Endodermal cell (in vitro differentiated cells): ENCODE measurements around the gene PPP2R2B. TPM values are rescaled to one million over a fixed set of nuclear protein-coding genes. Genes with fewer than 3 reads are reported as not detected.

Source experiments
- DNase-seq: peaks from one replicate; pipeline ENCODE4 v3.0.0-alpha.2; 2017
- H3K27ac ChIP-seq: 2 replicates; pipeline ENCODE4 v1.5.1; 2013; ENCODE audit warnings: mild to moderate bottlenecking, low read depth, low read length, moderate library complexity
- H3K27me3 ChIP-seq: 2 replicates; pipeline ENCODE4 v1.6.1; 2013; ENCODE audit warnings: mild to moderate bottlenecking, low read length, moderate library complexity; ENCODE audit not compliant: insufficient read depth, control insufficient read depth, poor library complexity, severe bottlenecking
- H3K36me3 ChIP-seq: 2 replicates; pipeline ENCODE4 v1.7.0; 2013; ENCODE audit warnings: mild to moderate bottlenecking, low read length, moderate library complexity; ENCODE audit not compliant: control insufficient read depth, insufficient read depth
- H3K4me1 ChIP-seq: one replicate; pipeline ENCODE4 v1.7.0; 2013; ENCODE audit warnings: low read length; ENCODE audit not compliant: control insufficient read depth, insufficient read depth
- H3K4me3 ChIP-seq: 2 replicates; pipeline ENCODE4 v1.5.1; 2013; ENCODE audit warnings: mild to moderate bottlenecking, low read length, moderate library complexity
- H3K9ac ChIP-seq: 2 replicates; pipeline ENCODE4 v1.6.1; 2013; ENCODE audit warnings: mild to moderate bottlenecking, low read length, moderate library complexity; ENCODE audit not compliant: poor library complexity, severe bottlenecking; ENCODE audit errors: extremely low read depth
- H3K9me3 ChIP-seq: 2 replicates; pipeline ENCODE4 v1.6.1; 2013; ENCODE audit warnings: mild to moderate bottlenecking, low read length, moderate library complexity; ENCODE audit not compliant: control insufficient read depth
- H3K27ac Mint-ChIP-seq: 2 replicates; pipeline ENCODE4 v1.8.0; 2020; ENCODE audit warnings: mixed read lengths
- H3K27me3 Mint-ChIP-seq: 2 replicates; pipeline ENCODE4 v1.8.0; 2021; ENCODE audit warnings: mild to moderate bottlenecking, mixed read lengths; ENCODE audit not compliant: insufficient read depth
- H3K36me3 Mint-ChIP-seq: 2 replicates; pipeline ENCODE4 v1.8.0; 2020; ENCODE audit warnings: low read depth, mixed read lengths
- H3K4me1 Mint-ChIP-seq: 2 replicates; pipeline ENCODE4 v1.8.0; 2020; ENCODE audit warnings: mixed read lengths
- H3K4me3 Mint-ChIP-seq: 2 replicates; pipeline ENCODE4 v1.8.0; 2020; ENCODE audit warnings: mild to moderate bottlenecking, moderate library complexity, mixed read lengths
- H3K9me3 Mint-ChIP-seq: 2 replicates; pipeline ENCODE4 v1.8.0; 2020; ENCODE audit warnings: mild to moderate bottlenecking, mixed read lengths
- WGBS, 2 experiments: methylation state at CpG; one replicate each; pipeline versions ENCODE4 v1.1.5 to v1.1.7; 2013; ENCODE audit warnings: missing lambda C conversion rate in 2 of 2, mixed read lengths in 1 of 2; ENCODE audit not compliant: insufficient coverage in 1 of 2, insufficient read length in 1 of 2; 5-methylcytosine and 5-hydroxymethylcytosine counted together
- total RNA-seq, 2 donors: library from RNA; stranded (reverse); fragmentation: NEBNext Ultra II Directional in 1 of 2; extraction: Animal tissue kit (Norgen Biotek cat#: 25700) in 1 of 2; gene quantifications; 2 replicates in 1 of 2; 3 replicates in 1 of 2; pipeline ENCODE4 v1.2.1, GENCODE V29; 2021
- TF ChIP-seq, protein P1 (sequence below): fragments of 200-600 bp; sonication (generic); conservative IDR thresholded peaks from 2 replicates; pipeline ENCODE4 v1.5.0; 2021; ENCODE audit warnings: antibody characterized with exemption, mild to moderate bottlenecking

The PPP2R2B gene
- total RNA-seq, 2 donors from 2014 or later, result 3.3 to 8.0 TPM

DNA sequence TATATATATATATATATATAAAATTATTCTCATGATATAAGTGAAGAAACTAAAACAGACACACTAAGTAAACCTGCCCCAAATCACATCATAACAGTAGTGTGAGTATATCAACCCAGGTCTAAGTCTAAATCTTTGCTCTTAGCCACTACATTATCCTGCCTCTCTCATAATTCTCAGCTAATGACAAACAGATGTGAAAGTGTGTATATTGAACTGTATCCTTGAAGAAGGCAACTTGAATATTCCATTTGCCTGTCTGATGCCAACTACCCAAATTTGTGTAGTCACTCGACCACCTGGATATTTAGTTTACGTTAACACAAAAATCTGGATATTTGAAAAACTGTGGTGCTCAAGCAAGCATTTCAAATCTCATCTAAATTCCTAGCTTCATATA, 97.4 kb downstream of the PPP2R2B start:
- DNase-seq, result no peak
- H3K9ac ChIP-seq, result no peak overlapping the region
- WGBS, 2 experiments, result 96 to 100% methylated on average over 2 of the region's 2 CpGs
- Mint-ChIP-seq H3K36me3 (no peaks in the 10 kb centered on the region), H3K4me1 (peaks cover 2% of the 10 kb centered on the region), H3K9me3 (peaks cover 2% of the 10 kb centered on the region), H3K4me3 (no peak overlapping the region), H3K27me3 (no peaks in the 10 kb centered on the region), H3K27ac (no peak overlapping the region)
- no peaks in the 10 kb centered on the region for H3K4me1 ChIP-seq
- H3K4me3 ChIP-seq, result no peak overlapping the region
- no peaks in the 10 kb centered on the region for H3K9me3 ChIP-seq
- H3K36me3 ChIP-seq, result no peaks in the 10 kb centered on the region
- no peak overlapping the region for H3K27ac ChIP-seq
- H3K27me3 ChIP-seq, result no peaks in the 10 kb centered on the region
- TF ChIP-seq, protein P1, sequence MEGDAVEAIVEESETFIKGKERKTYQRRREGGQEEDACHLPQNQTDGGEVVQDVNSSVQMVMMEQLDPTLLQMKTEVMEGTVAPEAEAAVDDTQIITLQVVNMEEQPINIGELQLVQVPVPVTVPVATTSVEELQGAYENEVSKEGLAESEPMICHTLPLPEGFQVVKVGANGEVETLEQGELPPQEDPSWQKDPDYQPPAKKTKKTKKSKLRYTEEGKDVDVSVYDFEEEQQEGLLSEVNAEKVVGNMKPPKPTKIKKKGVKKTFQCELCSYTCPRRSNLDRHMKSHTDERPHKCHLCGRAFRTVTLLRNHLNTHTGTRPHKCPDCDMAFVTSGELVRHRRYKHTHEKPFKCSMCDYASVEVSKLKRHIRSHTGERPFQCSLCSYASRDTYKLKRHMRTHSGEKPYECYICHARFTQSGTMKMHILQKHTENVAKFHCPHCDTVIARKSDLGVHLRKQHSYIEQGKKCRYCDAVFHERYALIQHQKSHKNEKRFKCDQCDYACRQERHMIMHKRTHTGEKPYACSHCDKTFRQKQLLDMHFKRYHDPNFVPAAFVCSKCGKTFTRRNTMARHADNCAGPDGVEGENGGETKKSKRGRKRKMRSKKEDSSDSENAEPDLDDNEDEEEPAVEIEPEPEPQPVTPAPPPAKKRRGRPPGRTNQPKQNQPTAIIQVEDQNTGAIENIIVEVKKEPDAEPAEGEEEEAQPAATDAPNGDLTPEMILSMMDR, result no peak

DNA sequence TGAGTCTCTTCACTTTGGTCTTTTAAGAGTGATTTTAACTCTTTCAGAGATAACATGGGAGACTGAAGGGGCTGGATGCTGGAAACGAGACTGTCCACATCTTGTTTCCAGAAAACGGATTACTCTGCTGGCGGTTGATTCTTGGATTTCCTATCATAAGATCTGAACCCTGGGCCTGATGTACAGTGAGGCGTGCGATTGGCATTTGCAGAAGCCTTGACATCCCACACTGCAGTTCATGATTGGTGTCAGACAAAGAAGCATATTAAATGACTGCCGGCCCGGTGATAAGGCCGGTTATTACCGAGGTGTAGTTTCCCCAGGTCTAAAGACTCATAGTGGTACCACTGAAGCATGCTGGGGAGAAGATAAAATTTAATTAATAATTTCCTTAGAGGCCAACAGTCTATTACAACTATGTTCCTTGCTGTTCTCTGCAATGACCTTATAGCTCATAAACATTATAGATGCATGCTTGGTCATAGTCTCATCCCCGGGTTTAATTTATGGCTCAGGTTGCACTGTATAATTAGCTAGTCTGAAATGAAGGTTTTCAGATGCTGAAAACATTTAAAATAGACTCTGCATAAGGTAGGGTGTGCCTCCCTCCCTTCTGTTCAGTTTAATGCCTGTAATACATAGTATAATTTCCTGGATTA, 99.2 kb downstream of the PPP2R2B start:
- TF ChIP-seq, protein P1, result no peak
- DNase-seq, result no peak
- Mint-ChIP-seq H3K4me1 (peaks cover 2% of the 10 kb centered on the region), H3K27ac (no peak overlapping the region), H3K27me3 (no peaks in the 10 kb centered on the region), H3K4me3 (no peak overlapping the region), H3K9me3 (peaks cover 11% of the 10 kb centered on the region), H3K36me3 (no peaks in the 10 kb centered on the region)
- H3K4me1 ChIP-seq, result no peaks in the 10 kb centered on the region
- no peak overlapping the region for H3K27ac ChIP-seq
- 92 to 100% methylated on average over 5 to 10 of the region's 10 CpGs for WGBS, 2 experiments
- no peaks in the 10 kb centered on the region for H3K36me3 ChIP-seq
- no peak overlapping the region for H3K4me3 ChIP-seq
- no peak overlapping the region for H3K9ac ChIP-seq
- no peaks in the 10 kb centered on the region for H3K27me3 ChIP-seq
- H3K9me3 ChIP-seq, result peaks cover 13% of the 10 kb centered on the region

DNA sequence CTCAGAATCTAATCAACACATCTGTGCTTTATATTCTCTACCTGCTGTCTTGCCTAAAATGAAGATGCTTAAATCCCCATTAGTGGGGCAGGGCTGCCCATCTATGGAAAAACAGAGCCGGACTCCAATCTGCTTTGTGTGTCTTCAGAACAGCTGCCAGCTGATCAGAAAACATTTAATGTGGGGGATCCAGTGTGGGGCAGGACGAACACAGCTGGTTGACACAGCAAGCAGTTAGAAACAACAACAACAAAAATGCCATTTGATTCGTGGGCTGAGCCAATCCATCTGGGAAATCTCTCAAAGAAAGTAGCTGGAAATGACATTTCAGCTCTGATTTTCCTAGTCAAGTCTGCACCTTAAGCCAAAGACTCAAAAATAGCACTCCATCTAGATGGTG, 99.8 kb downstream of the PPP2R2B start:
- Histone ChIP-seq H3K27me3 (no peaks in the 10 kb centered on the region), H3K27ac (no peak overlapping the region), H3K36me3 (no peaks in the 10 kb centered on the region), H3K4me1 (no peaks in the 10 kb centered on the region), H3K9me3 (peaks cover 13% of the 10 kb centered on the region), H3K9ac (no peak overlapping the region), H3K4me3 (no peak overlapping the region)
- H3K9me3 Mint-ChIP-seq, result peaks cover 11% of the 10 kb centered on the region
- 83 to 85% methylated on average over 3 of the region's 3 CpGs for WGBS, 2 experiments
- no peaks in the 10 kb centered on the region for H3K36me3 Mint-ChIP-seq
- no peaks in the 10 kb centered on the region for H3K27me3 Mint-ChIP-seq
- no peak for DNase-seq
- no peak overlapping the region for H3K4me3 Mint-ChIP-seq
- TF ChIP-seq, protein P1, result no peak
- no peak overlapping the region for H3K27ac Mint-ChIP-seq
- H3K4me1 Mint-ChIP-seq, result peaks cover 2% of the 10 kb centered on the region
